HG03558 (cell line): Measurements from ENCODE around the gene ZC3H10.

Experiments
- ATAC-seq: cut with Tn5 transposase; IDR thresholded peaks from one replicate; pipeline ENCODE4 v1.9.1; 2021; ENCODE audit warnings: moderate number of reproducible peaks; ENCODE audit not compliant: unreplicated experiment; ENCODE audit errors: extremely low read depth

ZC3H10 gene

DNA sequence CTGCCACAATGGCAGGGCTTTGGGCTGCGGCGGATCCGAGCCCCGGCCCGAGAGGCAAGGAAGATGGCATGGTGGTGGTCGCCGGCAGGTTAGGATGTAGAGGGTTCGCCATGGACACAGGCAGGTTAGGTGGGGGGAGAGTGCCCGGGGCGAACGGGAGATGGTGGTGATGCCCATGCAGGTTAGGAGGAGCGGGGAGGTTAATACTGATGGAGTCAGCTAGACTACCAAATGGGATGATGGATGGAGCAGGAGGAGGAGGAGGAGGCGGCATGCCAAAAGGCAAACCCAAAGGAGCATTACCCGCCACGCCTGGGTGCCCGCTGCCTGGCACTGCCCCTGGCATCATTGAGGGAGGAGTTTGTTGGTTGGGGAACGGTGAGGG, 46.3 kb downstream of the ZC3H10 start:
- ATAC-seq = no peak

DNA sequence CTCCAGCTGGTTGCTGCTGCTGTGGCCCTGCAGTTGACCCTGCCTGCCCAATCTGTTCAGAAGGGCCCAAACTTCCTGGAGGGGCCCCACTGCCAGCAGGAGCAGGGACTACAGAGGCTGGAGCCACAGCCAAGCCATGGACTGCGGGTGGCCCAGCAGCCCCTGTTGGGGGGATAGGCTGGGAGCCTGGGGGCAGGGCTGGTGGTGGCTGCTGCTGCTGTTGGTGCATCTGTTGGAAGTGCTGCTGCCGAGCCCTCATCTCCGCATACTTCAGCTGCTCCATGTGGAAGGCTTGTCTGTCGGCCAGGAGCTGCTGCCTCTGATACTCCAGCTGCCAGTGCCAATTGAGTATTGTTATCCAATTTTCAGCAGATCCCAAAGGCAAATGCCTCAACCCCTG, 47.3 kb downstream of the ZC3H10 start:
- ATAC-seq = no peak

DNA sequence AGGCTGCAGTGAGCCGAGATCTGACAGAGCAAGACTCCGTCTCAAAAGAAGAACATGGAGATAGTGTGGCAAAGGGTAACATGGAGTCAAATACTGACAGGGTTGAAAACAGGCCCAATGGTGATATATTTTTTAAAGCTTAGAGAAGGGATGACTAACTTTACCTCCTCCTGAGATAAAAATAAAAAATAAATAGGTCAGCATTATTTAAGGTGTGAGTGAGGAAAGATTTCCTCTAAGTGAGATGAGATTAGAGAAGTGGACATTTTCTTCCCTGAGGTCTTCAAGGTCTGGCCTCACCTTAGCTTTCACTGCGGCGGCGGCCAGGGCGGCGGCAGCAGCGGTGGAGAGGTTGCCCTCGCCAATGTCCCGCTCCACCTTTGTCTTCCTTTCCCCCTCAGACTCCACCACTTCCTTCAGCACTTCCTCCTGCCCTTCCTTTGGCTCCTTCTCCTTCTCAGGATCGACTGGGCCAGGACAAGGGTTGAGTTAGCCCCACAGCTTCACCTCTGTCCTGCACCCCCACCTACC, 51.2 kb downstream of the ZC3H10 start:
- ATAC-seq = no peak

DNA sequence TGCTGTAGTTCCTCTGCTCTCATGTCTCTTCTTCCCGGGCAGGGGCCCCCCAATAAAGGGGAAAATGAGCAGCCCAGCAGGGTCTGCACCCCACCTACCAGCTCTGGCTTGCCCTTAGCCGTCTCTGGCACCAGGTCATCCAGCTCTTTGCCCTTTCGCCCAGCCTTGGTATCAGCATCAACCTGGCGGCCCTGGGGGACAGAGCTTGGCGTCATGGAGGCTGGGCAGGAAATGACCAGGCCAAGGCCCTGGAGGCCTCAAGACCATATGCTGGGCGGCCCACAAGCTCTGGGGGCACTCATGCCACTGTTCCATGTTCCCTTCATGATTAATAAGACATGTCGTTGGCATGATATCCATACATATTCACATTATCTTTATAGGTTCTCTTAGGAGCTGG, 54.8 kb downstream of the ZC3H10 start:
- ATAC-seq = no peak
